ENCODE results near the gene GPR153.

Gene GPR153

GRCh38 chr1:6239950-6240768 lies 20.7 kb downstream of the GPR153 start:
- Histone ChIP-seq H3K27ac (no peak overlapping the region), H3K4me3 (no peak overlapping the region)
- no peak for TF ChIP-seq CTCF (IDR thresholded peaks at IDR 0.05)
- no peak for DNase-seq (ENCODE audit: low spot score)

- Histone ChIP-seq H3K4me3 (no peak overlapping the region), H3K27ac (no peak overlapping the region)
- no peak for TF ChIP-seq CTCF (IDR thresholded peaks at IDR 0.05)
- no peak for DNase-seq (ENCODE audit: low spot score)
Measured at GRCh38 chr1:6239213-6239752, 21.6 kb downstream of the GPR153 start.

GRCh38 chr1:6237093-6237492 lies 23.8 kb downstream of the GPR153 start:
- DNase-seq (ENCODE audit: low spot score): no peak
- no peak overlapping the region for H3K4me3 ChIP-seq
- no peak overlapping the region for H3K27ac ChIP-seq
- no peak for TF ChIP-seq CTCF (IDR thresholded peaks at IDR 0.05)

- DNase-seq (ENCODE audit: low spot score): no peak
- TF ChIP-seq CTCF (IDR thresholded peaks at IDR 0.05): no peak
- H3K4me3 ChIP-seq: peak overlapping the region; percentile 93
- H3K27ac ChIP-seq: peak overlapping the region in 1 of 2 donors; percentile 69
Measured at GRCh38 chr1:6235296-6235677, 25.6 kb downstream of the GPR153 start.

GRCh38 chr1:6234502-6235295 lies 26.2 kb downstream of the GPR153 start:
- Histone ChIP-seq H3K27ac (no peak overlapping the region), H3K4me3 (peak overlapping the region; percentile 93)
- TF ChIP-seq CTCF (IDR thresholded peaks at IDR 0.05): no peak
- no peak for DNase-seq (ENCODE audit: low spot score)

GRCh38 chr1:6233376-6233775 lies 27.5 kb downstream of the GPR153 start:
- DNase-seq (ENCODE audit: low spot score): no peak
- Histone ChIP-seq H3K27ac (no peak overlapping the region), H3K4me3 (no peak overlapping the region)
- TF ChIP-seq CTCF (IDR thresholded peaks at IDR 0.05): no peak

Data from coronary artery (tissue), 2 donors.